Measurements from ENCODE around the gene RPTOR.

The RPTOR gene

GRCh38 chr17:80918731-80919130 is 374.1 kb downstream of the RPTOR start:
- no peak for TF ChIP-seq CTCF (IDR thresholded peaks at IDR 0.05; ENCODE audit: extremely low read depth, missing control alignments)
- DNase-seq (ENCODE audit: low spot score), result no peak

GRCh38 chr17:80919331-80920311 is 375.0 kb downstream of the RPTOR start:
- TF ChIP-seq CTCF (IDR thresholded peaks at IDR 0.05; ENCODE audit: extremely low read depth, missing control alignments), result no peak
- no peak for DNase-seq (ENCODE audit: low spot score)

- no peak for TF ChIP-seq CTCF (IDR thresholded peaks at IDR 0.05; ENCODE audit: extremely low read depth, missing control alignments)
- DNase-seq (ENCODE audit: low spot score), result no peak
Measured at GRCh38 chr17:80920441-80920840, 375.8 kb downstream of the RPTOR start.

- no peak for TF ChIP-seq CTCF (IDR thresholded peaks at IDR 0.05; ENCODE audit: extremely low read depth, missing control alignments)
- DNase-seq (ENCODE audit: low spot score), result no peak
Measured at GRCh38 chr17:80921159-80921558, 376.5 kb downstream of the RPTOR start.

- no peak for TF ChIP-seq CTCF (IDR thresholded peaks at IDR 0.05; ENCODE audit: extremely low read depth, missing control alignments)
Measured at GRCh38 chr17:80921741-80922579, 377.3 kb downstream of the RPTOR start.

GRCh38 chr17:80922580-80923160 is 378.0 kb downstream of the RPTOR start:
- TF ChIP-seq CTCF (IDR thresholded peaks at IDR 0.05; ENCODE audit: extremely low read depth, missing control alignments), result no peak
- no peak for DNase-seq (ENCODE audit: low spot score)

More at GRCh38 chr17:80921741-80922579, 377.3 kb downstream of the RPTOR start:
- DNase-seq (ENCODE audit: low spot score), result no peak

Data from GM20000 (cell line).